Activated CD4-positive, CD25-positive, alpha-beta regulatory T cell treated with anti-CD3 and anti-CD28 coated beads, Interleukin-2, amount 50 U/mL, for 24 hours (primary cell): ENCODE measurements around the gene TYRO3.
A peak's percentile ranks its signal among the peaks of the same experiment; 100 is the strongest.

Source experiments
- ATAC-seq, 2 donors: fragments of 150-1000 bp; cut with Tn5 transposase; one replicate each; pipeline ENCODE4 v1.10.0; 2021; ENCODE audit warnings: mild to moderate bottlenecking in 1 of 2, moderate library complexity in 1 of 2

TYRO3 gene

DNA sequence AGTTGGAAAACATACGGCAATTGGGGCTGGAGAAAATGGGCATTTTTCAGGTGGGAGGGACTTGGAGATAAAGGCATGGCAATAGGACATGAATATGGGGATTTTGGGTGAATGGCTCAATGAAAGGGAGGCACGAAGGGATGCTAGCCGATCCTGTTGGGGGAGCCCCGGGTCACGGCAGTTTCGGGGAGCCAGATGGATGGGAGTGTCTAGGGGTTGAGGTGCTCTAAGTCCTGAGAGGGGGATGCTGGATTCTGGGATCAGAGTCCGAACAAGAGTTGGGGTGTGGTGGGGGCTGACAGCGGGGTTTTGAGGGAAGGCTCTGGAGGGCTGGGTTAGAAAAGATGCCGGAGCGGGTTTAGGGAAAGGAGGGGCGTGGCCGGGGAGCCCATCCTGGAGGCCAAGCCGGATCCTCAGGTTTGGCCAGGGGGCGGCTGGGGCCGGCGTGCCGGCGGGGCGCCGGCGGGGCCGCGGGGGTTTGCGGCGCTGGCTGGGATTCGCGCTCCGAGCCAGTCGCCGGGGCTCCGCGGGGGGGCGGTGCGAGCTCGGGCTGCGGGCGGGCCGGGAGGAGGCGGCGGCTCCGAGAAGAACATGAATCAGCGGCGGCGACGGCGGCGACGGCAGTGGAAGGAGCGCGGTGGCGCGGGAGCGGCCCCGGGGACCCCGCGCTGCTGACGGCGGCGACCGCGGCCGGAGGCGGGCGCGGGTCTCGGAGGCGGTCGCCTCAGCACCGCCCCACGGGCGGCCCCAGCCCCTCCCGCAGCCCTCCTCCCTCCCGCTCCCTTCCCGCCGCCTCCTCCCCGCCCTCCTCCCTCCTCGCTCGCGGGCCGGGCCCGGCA is at the start of gene TYRO3:
TSS of gene TYRO3 (plus strand) at position 813 of the 839 bp plus-strand sequence. CDS start 46 bp downstream, outside the sequence.
- peak; percentile 60 to 65 for ATAC-seq

DNA sequence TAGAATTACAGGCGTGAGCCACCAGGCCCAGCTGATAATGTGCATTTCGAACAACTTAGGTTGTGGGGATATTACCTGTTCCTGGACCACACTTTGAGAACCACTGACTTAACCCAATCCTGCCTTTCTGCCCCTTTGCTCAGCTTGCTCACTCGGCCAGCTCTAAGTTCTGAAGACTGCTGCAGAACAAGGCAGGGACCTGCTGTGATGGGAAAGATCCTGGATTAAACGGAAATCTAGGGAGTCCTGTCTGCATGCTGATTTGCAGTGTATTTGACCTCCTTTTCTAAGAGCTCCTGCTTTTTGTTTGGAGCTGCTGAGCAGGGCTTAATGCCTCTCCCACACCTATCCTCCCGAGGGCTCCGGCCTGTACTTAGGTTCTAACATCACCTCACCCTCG is 48.3 kb upstream of the TYRO3 start:
- no peak for ATAC-seq

GRCh38 chr15:41511331-41511898 is 47.6 kb upstream of the TYRO3 start:
- ATAC-seq: no peak

- ATAC-seq: peak in 1 of 2 donors; percentile 36
Measured at GRCh38 chr15:41511899-41512369, 47.1 kb upstream of the TYRO3 start.

DNA sequence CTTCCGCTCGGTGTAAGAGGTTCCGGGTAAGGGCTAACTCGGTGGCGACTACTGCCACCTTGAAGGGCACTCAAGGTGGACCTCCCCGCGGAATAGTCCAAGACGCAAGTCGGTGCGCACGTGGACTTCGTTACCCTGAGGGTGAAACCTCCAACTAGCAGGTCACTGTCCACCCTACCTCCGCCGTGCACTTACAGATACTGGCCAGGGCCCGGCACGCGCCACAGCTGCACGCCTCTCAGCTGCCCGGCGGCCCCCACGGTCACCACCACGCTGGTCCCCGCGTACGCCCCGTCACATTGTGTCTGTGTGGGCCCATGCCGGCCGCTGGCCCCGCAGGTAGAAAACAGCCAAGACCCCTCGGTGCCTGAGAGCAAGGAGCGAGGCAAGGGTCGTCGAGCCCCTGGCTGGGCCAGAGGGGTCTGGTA is 46.5 kb upstream of the TYRO3 start:
- no peak for ATAC-seq

DNA sequence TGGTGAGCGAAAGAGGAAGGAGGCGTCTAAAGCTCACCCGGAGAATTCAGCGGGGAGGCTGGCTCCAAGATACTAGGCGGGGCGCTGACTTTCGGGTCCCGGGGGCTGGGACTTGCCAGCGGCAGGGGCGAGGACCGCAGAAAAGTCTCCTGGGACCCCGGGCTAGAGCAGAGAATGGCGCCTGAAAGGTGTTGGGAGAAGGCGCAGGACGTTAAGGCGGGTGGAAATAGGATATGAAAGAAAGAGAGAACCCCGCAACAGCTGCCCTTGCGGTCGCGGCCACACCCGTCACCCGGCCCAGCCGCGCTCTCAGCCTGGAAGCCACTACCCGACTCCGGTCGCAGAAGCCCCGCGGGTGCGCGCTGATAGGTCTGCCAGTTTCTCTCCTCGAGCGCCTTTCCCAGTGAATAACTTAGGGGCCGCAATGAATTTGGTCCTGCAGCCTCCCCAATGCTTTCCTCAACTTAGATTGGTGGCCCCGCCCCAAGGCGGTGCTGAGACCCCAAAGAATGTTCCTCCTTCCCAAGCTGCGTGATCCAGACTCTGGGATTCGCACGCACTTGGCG is 46.0 kb upstream of the TYRO3 start:
- peak; percentile 39 to 49 for ATAC-seq

DNA sequence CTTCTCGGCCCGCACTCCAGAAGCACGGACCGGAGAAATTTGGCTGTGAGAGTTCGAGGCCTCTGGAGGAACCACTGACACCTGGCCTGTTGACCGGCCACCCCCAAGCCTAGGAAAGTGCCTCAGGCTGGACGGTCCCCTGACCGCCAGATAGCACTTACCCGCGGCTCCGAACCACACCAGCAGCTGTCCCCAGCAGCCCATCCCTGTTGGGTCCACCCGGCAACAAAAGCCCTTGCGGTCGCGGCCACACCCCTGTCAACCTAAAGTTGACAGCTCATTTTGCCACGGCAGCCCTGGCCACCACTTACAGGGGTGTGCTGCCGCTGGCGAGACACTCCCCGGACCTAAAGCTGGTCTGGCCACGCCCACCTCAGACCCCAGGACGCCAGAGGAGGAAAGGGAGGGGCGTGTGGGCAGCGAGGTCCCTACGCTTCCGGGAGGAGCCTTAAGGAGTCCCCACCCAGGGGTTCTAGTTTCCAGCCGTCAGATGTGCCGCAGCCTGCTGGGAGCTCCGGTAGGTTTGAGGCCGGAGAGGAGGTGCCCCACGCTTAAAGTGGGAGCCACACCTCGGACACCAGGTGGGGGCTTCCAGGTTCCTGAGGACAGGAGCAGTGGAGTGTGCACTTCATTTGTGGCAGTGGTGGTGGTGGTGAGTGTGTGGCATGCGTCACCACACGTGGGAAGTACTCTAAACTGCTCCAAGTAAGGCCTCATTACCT is 45.3 kb upstream of the TYRO3 start, which contains the start of gene LTK:
TSS of gene LTK (minus strand) at position 322 of the 722 bp plus-strand sequence. CDS start at position 204, 118 bp downstream.
- ATAC-seq: peak in 1 of 2 donors; percentile 12

GRCh38 chr15:41517895-41518449 is 41.0 kb upstream of the TYRO3 start:
- no peak for ATAC-seq

- no peak for ATAC-seq
Measured at GRCh38 chr15:41520636-41521035, 38.4 kb upstream of the TYRO3 start.

DNA sequence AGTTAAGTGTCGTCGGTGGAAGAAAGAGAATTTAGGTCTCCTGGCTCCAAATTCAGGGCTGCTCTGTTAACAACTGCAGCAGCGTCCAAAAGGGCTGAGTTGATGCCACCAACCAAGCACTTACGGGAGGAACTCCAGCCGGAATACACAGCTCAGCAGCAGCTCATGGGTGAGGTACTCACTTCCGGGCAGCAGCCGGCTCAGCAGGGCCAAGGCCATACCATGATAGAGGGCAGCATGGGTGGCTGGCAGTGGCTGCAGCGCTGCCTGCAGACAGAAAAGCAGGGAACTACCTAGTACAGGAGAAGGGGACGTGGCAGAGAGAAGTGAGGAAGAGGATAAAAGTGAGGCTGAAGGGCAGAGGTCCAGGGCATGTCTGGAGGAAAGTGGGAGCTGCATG is 37.4 kb upstream of the TYRO3 start:
- no peak for ATAC-seq

- ATAC-seq: no peak
Measured at GRCh38 chr15:41523097-41523496, 35.9 kb upstream of the TYRO3 start.

DNA sequence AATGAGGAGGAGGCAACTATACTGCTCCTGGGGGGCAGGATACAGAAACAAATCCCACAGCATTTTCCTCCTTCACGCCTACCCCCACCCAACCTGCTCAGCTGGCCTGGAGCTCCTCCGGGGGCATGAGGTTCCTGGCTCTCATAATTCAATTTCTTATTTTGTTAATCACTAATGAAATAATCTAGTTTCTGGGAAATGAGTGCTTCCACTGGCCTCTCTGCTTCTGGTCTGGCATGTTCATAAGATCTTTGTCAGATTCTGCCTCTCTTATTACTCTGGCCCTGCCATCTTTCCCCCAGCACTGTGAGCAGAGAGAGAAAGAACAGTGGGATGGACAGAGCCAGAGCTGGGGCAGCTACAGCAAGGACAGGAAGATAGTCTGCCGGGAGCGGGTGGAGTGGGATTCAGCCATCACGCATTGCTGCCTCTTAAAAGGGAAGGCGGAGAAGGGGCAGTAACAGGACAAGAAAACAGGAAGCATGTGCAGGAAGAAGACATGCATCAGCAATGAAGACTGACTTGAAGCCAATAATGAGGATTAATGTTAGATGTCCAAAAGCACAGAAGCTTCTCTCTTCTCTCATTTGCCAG is 28.6 kb upstream of the TYRO3 start:
- no peak for ATAC-seq

DNA sequence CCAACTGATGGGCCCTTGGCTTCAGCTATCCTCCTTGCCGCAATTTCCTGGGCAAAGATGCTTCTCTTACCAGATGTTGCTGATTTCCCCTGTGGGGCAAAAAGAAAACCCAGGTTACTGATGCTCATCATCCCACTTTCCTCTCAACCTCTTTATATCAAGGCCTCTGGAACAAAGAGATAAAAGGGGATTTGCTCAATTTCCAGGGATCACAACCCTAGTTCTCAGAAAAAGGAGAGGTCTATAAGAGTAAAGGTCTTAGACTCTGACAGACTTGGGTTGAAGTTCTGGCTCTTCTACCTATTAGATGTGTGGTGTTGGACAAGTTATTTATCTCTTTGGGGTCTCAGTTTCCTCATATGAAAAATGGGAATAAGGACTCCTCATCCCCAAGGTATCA is 23.5 kb upstream of the TYRO3 start:
- no peak for ATAC-seq

- no peak for ATAC-seq
Measured at GRCh38 chr15:41536866-41537265, 22.1 kb upstream of the TYRO3 start.

DNA sequence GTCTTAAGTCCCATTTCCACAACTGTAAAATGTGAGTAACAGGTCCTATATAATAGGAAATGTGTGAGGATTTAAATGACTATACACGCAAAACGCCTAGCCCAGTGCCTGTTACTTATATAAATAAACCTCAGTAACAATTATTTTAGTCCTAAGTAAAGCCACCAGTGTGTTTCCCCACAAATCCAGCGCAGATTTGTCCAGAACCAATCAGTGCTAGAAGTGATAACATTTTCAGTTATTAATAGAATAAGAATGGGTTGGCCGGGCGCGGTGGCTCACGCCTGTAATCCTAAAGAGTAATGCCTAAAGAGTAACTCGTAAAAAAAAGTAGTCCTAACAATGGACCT is 15.5 kb upstream of the TYRO3 start:
- ATAC-seq: peak in 1 of 2 donors; percentile 8

DNA sequence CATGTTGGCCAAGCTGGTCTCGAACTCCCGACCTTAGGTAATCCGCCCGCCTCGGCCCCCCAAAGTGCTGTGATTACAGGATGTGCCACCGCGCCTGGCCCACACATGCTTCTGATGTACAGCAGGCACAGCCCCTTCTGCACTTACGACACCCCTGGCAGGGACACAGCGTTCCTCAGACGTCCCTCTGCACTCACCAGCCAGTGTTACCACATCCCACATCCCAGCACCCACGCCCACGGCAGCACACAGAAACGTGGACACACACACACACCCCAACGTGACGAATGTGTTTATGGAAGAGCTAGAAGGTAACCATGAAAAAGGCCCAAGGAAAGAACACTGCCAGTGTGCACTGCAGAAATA is 14.4 kb upstream of the TYRO3 start:
- ATAC-seq: no peak

DNA sequence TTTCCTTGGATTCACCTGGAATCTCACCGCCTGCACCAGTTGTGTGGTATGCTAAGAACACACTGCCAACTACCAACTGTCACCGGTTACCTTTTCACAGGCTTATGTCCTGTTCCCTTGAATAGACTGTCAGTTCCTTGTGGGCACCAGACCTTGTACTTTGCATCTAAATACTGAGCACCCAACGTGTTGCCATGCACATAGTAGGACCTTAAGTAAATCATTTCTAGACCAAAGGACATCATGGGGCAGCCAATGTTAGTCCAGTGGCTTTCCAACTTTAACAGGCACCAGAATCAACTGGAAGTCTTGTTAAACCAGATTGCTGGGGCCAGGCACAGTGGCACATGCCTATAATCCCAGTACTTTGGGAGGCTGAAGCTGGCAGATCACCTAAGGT is 13.8 kb upstream of the TYRO3 start:
- ATAC-seq: no peak

DNA sequence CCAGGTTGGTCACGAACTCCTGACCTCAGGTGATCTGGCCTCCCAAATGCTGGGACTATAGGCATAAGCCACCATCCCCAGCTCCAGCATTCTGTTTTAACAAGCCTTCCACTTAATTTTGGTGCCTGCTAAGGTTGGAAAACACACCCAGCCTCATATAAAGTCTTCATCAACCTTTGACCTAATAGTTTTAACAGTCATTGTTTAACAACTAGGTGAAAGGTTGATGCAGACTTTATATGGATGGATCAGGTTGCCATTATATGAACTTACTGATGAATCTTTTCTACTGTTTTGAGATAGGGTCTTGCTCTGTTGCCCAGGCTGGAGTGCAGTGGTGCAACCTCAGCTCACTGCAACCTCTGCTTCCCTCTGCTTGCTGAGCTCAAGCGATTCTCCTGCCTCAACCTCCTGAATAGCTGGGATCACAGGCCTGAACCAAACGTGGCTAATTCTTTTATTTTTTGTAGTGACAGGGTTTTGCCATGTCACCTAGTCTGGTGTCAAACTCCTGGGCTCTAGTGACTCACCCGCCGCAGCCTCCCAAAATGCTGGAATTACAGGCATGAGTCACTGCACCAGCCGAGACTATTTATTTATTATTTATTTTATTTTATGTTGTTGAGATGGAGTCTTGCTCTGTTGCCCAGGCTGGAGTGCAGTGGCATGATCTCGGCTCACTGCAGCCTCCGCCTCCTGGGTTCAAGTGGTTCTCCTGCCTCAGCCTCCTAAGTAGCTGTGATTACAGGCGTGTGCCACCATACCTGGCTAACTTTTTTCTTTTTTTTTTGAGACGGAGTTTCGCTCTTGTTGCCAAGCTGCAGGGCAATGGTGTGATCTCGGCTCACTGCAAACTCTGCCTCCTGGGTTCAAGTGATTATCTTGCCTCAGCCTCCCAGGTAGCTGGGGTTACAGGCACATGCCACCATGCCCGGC is 11.9 kb upstream of the TYRO3 start:
- no peak for ATAC-seq

- no peak for ATAC-seq
Measured at GRCh38 chr15:41550066-41550775, 8.8 kb upstream of the TYRO3 start.

- no peak for ATAC-seq
Measured at GRCh38 chr15:41553731-41554130, 5.3 kb upstream of the TYRO3 start.

GRCh38 chr15:41554343-41554742 is 4.7 kb upstream of the TYRO3 start:
- ATAC-seq: no peak
